H9 (cell line): Measurements from ENCODE around the gene PPP1CB. TPM values are rescaled to one million over a fixed set of nuclear protein-coding genes. Genes with fewer than 3 reads are reported as not detected.

ENCODE experiments used
- DNase-seq: peaks from one replicate; pipeline ENCODE4 v3.0.0-alpha.2; 2017
- H2AFZ ChIP-seq: one replicate; pipeline ENCODE4 v1.6.1; 2013; ENCODE audit warnings: mild to moderate bottlenecking, low read length, control low read depth, moderate library complexity
- H2AK5ac ChIP-seq: 2 replicates; pipeline ENCODE4 v1.6.1; 2013; ENCODE audit warnings: low read length, control low read depth, mixed read lengths; ENCODE audit not compliant: insufficient read length
- H2BK120ac ChIP-seq: one replicate; pipeline ENCODE4 v1.6.1; 2013; ENCODE audit warnings: low read depth, mild to moderate bottlenecking, low read length, control low read depth, inconsistent platforms; ENCODE audit not compliant: poor library complexity, severe bottlenecking
- H2BK12ac ChIP-seq: 2 replicates; pipeline ENCODE4 v1.6.1; 2013; ENCODE audit warnings: low read length, control low read depth, mixed read lengths, low read depth; ENCODE audit not compliant: insufficient read length
- H2BK15ac ChIP-seq: 2 replicates; pipeline ENCODE4 v1.6.1; 2013; ENCODE audit warnings: low read depth, low read length, control low read depth
- H2BK20ac ChIP-seq: one replicate; pipeline ENCODE4 v1.6.1; 2013; ENCODE audit warnings: low read depth, mild to moderate bottlenecking, low read length, control low read depth, inconsistent platforms; ENCODE audit not compliant: poor library complexity, severe bottlenecking
- H2BK5ac ChIP-seq: 2 replicates; pipeline ENCODE4 v1.6.1; 2013; ENCODE audit warnings: low read length, control low read depth, mixed read lengths; ENCODE audit not compliant: insufficient read length
- H3K14ac ChIP-seq: 2 replicates; pipeline ENCODE4 v1.6.1; 2013; ENCODE audit warnings: low read length, control low read depth; ENCODE audit not compliant: insufficient read depth
- H3K18ac ChIP-seq: 2 replicates; pipeline ENCODE4 v1.6.1; 2013; ENCODE audit warnings: low read depth, mild to moderate bottlenecking, mixed read lengths, low read length, control low read depth; ENCODE audit not compliant: insufficient read length
- H3K23ac ChIP-seq: 2 replicates; pipeline ENCODE4 v1.6.1; 2013; ENCODE audit warnings: low read length, control low read depth, mixed read lengths, low read depth; ENCODE audit not compliant: insufficient read length
- H3K23me2 ChIP-seq: 2 replicates; pipeline ENCODE4 v1.6.1; 2013; ENCODE audit warnings: low read depth, mild to moderate bottlenecking, mixed read lengths, low read length, control low read depth; ENCODE audit not compliant: insufficient read length, poor library complexity, severe bottlenecking
- H3K27ac ChIP-seq: 2 replicates; pipeline ENCODE4 v1.5.1; 2013; ENCODE audit warnings: low read length, control low read depth, mixed read lengths, low read depth; ENCODE audit not compliant: insufficient read length
- H3K27me3 ChIP-seq: 2 replicates; pipeline ENCODE4 v1.6.1; 2013; ENCODE audit warnings: low read length, control low read depth, inconsistent platforms; ENCODE audit not compliant: insufficient read depth
- H3K4ac ChIP-seq: 2 replicates; pipeline ENCODE4 v1.6.1; 2013; ENCODE audit warnings: low read depth, mild to moderate bottlenecking, control low read depth, inconsistent platforms, low read length, moderate library complexity
- H3K4me1 ChIP-seq: 2 replicates; pipeline ENCODE4 v1.6.1; 2013; ENCODE audit warnings: low read length, control low read depth, inconsistent platforms; ENCODE audit not compliant: insufficient read depth
- H3K4me2 ChIP-seq: 2 replicates; pipeline ENCODE4 v1.6.1; 2013; ENCODE audit warnings: low read length, control low read depth, mixed read lengths; ENCODE audit not compliant: insufficient read length, insufficient read depth
- H3K56ac ChIP-seq: 2 replicates; pipeline ENCODE4 v1.6.1; 2013; ENCODE audit warnings: low read depth, mild to moderate bottlenecking, mixed read lengths, low read length, control low read depth; ENCODE audit not compliant: insufficient read length
- H3K79me1 ChIP-seq: 2 replicates; pipeline ENCODE4 v1.6.1; 2013; ENCODE audit warnings: low read depth, mild to moderate bottlenecking, moderate library complexity, low read length, control low read depth, inconsistent platforms; ENCODE audit not compliant: insufficient read depth, poor library complexity, severe bottlenecking
- H3K79me2 ChIP-seq: 2 replicates; pipeline ENCODE4 v1.6.1; 2013; ENCODE audit warnings: low read length, control low read depth, inconsistent platforms; ENCODE audit not compliant: insufficient read depth
- H3K9ac ChIP-seq: 2 replicates; pipeline ENCODE4 v1.6.1; 2013; ENCODE audit warnings: low read length, control low read depth, mixed read lengths; ENCODE audit not compliant: insufficient read length; ENCODE audit errors: extremely low read depth
- H3K9me3 ChIP-seq: one replicate; pipeline ENCODE4 v1.6.1; 2013; ENCODE audit warnings: low read depth, low read length, inconsistent platforms; ENCODE audit not compliant: control insufficient read depth
- H3T11ph ChIP-seq: one replicate; pipeline ENCODE4 v1.6.1; 2013; ENCODE audit warnings: mild to moderate bottlenecking, low read length, control low read depth, inconsistent platforms
- H4K20me1 ChIP-seq: one replicate; pipeline ENCODE4 v1.6.1; 2013; ENCODE audit not compliant: control insufficient read depth, insufficient read length, insufficient read depth
- H4K5ac ChIP-seq: 2 replicates; pipeline ENCODE4 v1.6.1; 2013; ENCODE audit warnings: low read depth, mild to moderate bottlenecking, mixed read lengths, low read length, control low read depth; ENCODE audit not compliant: insufficient read length
- H4K8ac ChIP-seq: replicated peaks from 2 replicates; pipeline ENCODE4 v1.6.1; 2013; ENCODE audit warnings: low read length, control low read depth, mixed read lengths, low read depth; ENCODE audit not compliant: insufficient read length
- H4K91ac ChIP-seq: 2 replicates; pipeline ENCODE4 v1.6.1; 2013; ENCODE audit warnings: low read depth, mild to moderate bottlenecking, moderate library complexity, mixed read lengths, low read length, control low read depth; ENCODE audit not compliant: insufficient read length
- H3K27ac Mint-ChIP-seq, 3 experiments: 2 replicates in 2 of 3; 3 replicates in 1 of 3; pipeline ENCODE4 v1.8.0; 2020 to 2021; ENCODE audit warnings: mixed read lengths in 3 of 3, mild to moderate bottlenecking in 1 of 3, moderate library complexity in 1 of 3
- H3K27me3 Mint-ChIP-seq: 2 replicates; pipeline ENCODE4 v1.8.0; 2021; ENCODE audit warnings: low read depth, mild to moderate bottlenecking, moderate library complexity, mixed read lengths
- H3K36me3 Mint-ChIP-seq, 3 experiments: 2 replicates in 2 of 3; 3 replicates in 1 of 3; pipeline ENCODE4 v1.8.0; 2020 to 2021; ENCODE audit warnings: low read depth in 3 of 3, mixed read lengths in 3 of 3; ENCODE audit not compliant: insufficient read depth in 1 of 3
- H3K4me1 Mint-ChIP-seq, 2 experiments: 2 replicates each; pipeline ENCODE4 v1.8.0; 2020; ENCODE audit warnings: mixed read lengths in 2 of 2
- H3K4me3 Mint-ChIP-seq, 2 experiments: 2 replicates in 1 of 2; 3 replicates in 1 of 2; pipeline ENCODE4 v1.8.0; 2020 to 2021; ENCODE audit warnings: mild to moderate bottlenecking in 2 of 2, mixed read lengths in 2 of 2, moderate library complexity in 1 of 2
- H3K9me3 Mint-ChIP-seq, 2 experiments: 2 replicates in 1 of 2; 3 replicates in 1 of 2; pipeline ENCODE4 v1.8.0; 2020; ENCODE audit warnings: mild to moderate bottlenecking in 2 of 2, mixed read lengths in 2 of 2, moderate library complexity in 1 of 2
- CTCF ChIP-seq: fragments of 200-600 bp; sonication (generic); conservative IDR thresholded peaks from 3 replicates; pipeline ENCODE4 v1.8.0; 2021; ENCODE audit warnings: antibody characterized with exemption, mild to moderate bottlenecking
- WGBS: extraction: QIAGEN DNeasy Blood & Tissue Kit; methylation state at CpG from one replicate; pipeline ENCODE4 v1.1.7; 2013; ENCODE audit warnings: missing lambda C conversion rate, low lambda C conversion rate, mixed read lengths; ENCODE audit not compliant: insufficient read length; ENCODE audit errors: extremely low coverage; 5-methylcytosine and 5-hydroxymethylcytosine counted together
- total RNA-seq: library from RNA; stranded (reverse); gene quantifications from 2 replicates; pipeline ENCODE4 v1.2.1, GENCODE V29; 2021

The PPP1CB gene
- total RNA-seq, 1 experiment from 2014 or later, result 184 TPM

DNA sequence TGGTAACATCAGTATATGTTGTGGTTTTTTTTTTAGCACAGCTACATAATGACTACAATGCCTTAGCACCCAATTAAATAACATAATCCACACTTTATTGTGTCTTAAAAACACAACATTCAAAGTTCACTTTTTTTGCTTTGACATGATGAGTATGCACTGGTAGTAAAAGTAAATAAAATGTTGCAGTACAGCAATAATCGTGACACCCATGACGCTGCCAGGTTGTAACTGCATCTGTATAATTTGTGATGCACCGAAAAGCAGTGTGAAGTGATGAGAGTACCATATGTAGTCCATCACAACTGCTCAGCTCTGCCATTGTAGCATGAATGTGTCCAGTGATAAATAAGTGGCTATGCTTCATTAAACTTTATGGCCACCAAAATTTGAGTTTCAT lies 15.7 kb downstream of the PPP1CB start:
- H4K8ac ChIP-seq, result no peak overlapping the region
- H3K4me1 ChIP-seq, result no peaks in the 10 kb centered on the region
- H3K79me1 ChIP-seq, result peaks cover 9% of the 10 kb centered on the region
- H3K23me2 ChIP-seq, result no peaks in the 10 kb centered on the region
- H2BK5ac ChIP-seq, result no peak overlapping the region
- H3T11ph ChIP-seq, result no peak overlapping the region
- H3K56ac ChIP-seq, result no peak overlapping the region
- H2AFZ ChIP-seq, result no peak overlapping the region
- no peak overlapping the region for H2BK12ac ChIP-seq
- no peak overlapping the region for H3K4me2 ChIP-seq
- no peak overlapping the region for H3K18ac ChIP-seq
- peaks cover 8 to 14% (median 13%) of the 10 kb centered on the region in 3 experiments; a peak in 6 of 7 replicates for H3K36me3 Mint-ChIP-seq
- H3K27ac Mint-ChIP-seq, result no peak overlapping the region
- no peaks in the 10 kb centered on the region for H3K9me3 ChIP-seq
- peaks cover 3 to 5% of the 10 kb centered on the region in 2 experiments; a peak in 3 of 4 replicates for H3K4me1 Mint-ChIP-seq
- no peaks in the 10 kb centered on the region for H4K20me1 ChIP-seq
- no peak for TF ChIP-seq CTCF
- H2AK5ac ChIP-seq, result no peak overlapping the region
- no peak for DNase-seq
- H2BK20ac ChIP-seq, result no peak overlapping the region
- no CpG with 5 or more reads among the region's 3 CpGs for WGBS
- H3K27me3 Mint-ChIP-seq, result no peaks in the 10 kb centered on the region
- H3K4ac ChIP-seq, result no peak overlapping the region
- H3K23ac ChIP-seq, result no peak overlapping the region
- no peak overlapping the region for H3K9ac ChIP-seq
- H2BK120ac ChIP-seq, result no peak overlapping the region
- no peak overlapping the region for H4K5ac ChIP-seq
- no peaks in the 10 kb centered on the region for H3K27me3 ChIP-seq
- H3K79me2 ChIP-seq, result peaks cover 49% of the 10 kb centered on the region
- no peak overlapping the region for H2BK15ac ChIP-seq
- H3K27ac ChIP-seq, result no peak overlapping the region
- no peak overlapping the region for H3K14ac ChIP-seq
- H3K9me3 Mint-ChIP-seq, result peaks cover 0 to 2% of the 10 kb centered on the region in 2 experiments; a peak in 1 of 5 replicates
- no peak overlapping the region for H3K4me3 Mint-ChIP-seq
- no peak overlapping the region for H4K91ac ChIP-seq
